ENCODE data around the gene CSTPP1. TPM values are rescaled to one million over a fixed set of nuclear protein-coding genes. Genes with fewer than 3 reads are reported as not detected.

The CSTPP1 gene
- total RNA-seq, 3 donors from 2014 or later = 31.9 to 41.1 (median 32.8) TPM

DNA sequence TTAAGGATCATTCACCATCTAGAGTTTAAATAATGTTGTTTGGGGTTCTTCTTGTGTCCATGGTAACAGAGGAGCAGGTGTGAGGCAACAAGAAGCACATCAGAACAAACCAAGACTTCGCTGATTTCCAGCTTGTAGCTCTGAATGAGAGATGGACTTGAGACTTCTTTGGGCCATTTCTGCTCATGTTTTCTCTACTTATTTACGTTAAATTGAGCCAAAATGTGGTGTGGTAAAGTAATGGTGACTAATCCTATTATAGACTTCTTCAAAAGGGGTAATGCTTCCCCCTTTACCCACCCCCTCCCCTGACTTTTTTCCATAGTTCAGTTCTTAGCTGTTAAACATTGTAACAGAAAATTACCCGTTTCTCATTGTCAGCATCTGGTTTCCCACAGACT is 65.2 kb downstream of the CSTPP1 start:
- no peak overlapping the region for H3K4me3 ChIP-seq
- H3K36me3 ChIP-seq (ENCODE audit: low read depth) = no peaks in the 10 kb centered on the region
- H3K4me1 ChIP-seq (ENCODE audit: low read depth) = no peaks in the 10 kb centered on the region
- DNase-seq (no peak), ATAC-seq (no peak)
- TF ChIP-seq, protein P1, sequence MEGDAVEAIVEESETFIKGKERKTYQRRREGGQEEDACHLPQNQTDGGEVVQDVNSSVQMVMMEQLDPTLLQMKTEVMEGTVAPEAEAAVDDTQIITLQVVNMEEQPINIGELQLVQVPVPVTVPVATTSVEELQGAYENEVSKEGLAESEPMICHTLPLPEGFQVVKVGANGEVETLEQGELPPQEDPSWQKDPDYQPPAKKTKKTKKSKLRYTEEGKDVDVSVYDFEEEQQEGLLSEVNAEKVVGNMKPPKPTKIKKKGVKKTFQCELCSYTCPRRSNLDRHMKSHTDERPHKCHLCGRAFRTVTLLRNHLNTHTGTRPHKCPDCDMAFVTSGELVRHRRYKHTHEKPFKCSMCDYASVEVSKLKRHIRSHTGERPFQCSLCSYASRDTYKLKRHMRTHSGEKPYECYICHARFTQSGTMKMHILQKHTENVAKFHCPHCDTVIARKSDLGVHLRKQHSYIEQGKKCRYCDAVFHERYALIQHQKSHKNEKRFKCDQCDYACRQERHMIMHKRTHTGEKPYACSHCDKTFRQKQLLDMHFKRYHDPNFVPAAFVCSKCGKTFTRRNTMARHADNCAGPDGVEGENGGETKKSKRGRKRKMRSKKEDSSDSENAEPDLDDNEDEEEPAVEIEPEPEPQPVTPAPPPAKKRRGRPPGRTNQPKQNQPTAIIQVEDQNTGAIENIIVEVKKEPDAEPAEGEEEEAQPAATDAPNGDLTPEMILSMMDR (IDR thresholded peaks at IDR 0.05) = no peak
- intact Hi-C loops (cut with DNase I, micrococcal nuclease) = no loop called here
- H3K9me3 ChIP-seq = no peaks in the 10 kb centered on the region

DNA sequence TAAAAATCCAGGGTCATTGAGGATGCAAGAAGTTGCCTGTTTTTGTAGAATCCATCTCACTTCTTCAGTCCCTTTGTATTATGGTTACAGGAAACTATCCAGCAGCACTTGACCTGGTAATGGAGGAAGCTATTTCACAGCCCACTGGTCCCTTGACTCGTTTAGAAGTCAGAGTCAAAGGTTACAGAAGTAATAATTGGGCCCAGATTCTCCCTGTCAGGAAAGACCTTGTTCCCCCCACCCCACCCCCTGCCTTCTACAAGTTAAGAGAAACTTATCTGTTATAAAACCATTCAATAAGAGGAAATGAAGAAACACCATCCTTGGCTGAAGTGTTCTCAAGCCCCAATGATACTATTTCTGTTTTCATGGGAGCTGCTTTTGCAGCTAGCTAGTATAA is 65.8 kb downstream of the CSTPP1 start:
- TF ChIP-seq, protein P1 (IDR thresholded peaks at IDR 0.05) = no peak
- intact Hi-C loops (cut with DNase I, micrococcal nuclease) = no loop called here
- no peak overlapping the region for H3K4me3 ChIP-seq
- no peaks in the 10 kb centered on the region for H3K4me1 ChIP-seq (ENCODE audit: low read depth)
- ATAC-seq (no peak), DNase-seq (no peak)
- no peaks in the 10 kb centered on the region for H3K9me3 ChIP-seq
- no peaks in the 10 kb centered on the region for H3K36me3 ChIP-seq (ENCODE audit: low read depth)

DNA sequence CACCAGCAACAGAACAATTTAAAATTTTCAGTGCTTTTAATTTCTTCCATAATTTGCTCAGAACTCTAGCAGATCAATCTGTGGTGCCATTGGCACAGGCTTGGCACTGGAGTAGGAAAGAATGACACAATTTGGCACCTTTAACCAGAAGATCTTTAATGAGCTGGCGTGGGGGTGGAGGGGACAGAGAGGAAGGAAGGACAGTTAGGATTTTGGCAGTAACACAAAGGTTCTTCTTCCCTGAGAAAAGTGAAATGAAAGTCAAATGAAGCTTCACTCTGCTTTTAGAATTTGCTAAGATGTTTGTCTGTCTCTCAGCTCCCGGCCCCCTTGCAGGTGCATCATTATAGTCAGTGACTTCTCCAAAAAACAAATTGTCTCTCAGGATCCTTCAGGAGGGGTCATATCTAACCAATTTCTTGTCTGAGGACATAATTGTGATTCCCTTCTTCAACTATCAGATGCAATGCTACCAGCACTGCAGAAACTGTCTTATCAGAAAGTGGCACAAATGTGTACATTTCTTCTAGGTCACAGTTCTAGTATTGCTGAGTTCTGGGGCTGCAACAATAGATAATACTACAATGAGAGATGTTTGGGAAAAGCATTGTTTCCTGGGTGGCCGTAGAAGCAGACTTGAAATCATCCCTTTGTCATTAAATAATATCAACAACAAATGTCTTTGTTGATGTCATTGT is 66.8 kb downstream of the CSTPP1 start:
- ATAC-seq (no peak), DNase-seq (no peak)
- Histone ChIP-seq H3K4me3 (no peak overlapping the region), H3K4me1 (ENCODE audit: low read depth) (no peaks in the 10 kb centered on the region), H3K36me3 (ENCODE audit: low read depth) (no peaks in the 10 kb centered on the region), H3K9me3 (no peaks in the 10 kb centered on the region)
- intact Hi-C loops (cut with DNase I, micrococcal nuclease) = no loop called here
- TF ChIP-seq, protein P1 (IDR thresholded peaks at IDR 0.05) = no peak

- DNase-seq (peak; percentile 47 to 67 (median 52)), ATAC-seq (peak; percentile 98)
- Histone ChIP-seq H3K9me3 (no peaks in the 10 kb centered on the region), H3K4me3 (no peak overlapping the region), H3K4me1 (ENCODE audit: low read depth) (no peaks in the 10 kb centered on the region), H3K36me3 (ENCODE audit: low read depth) (no peaks in the 10 kb centered on the region)
- intact Hi-C loops (cut with DNase I, micrococcal nuclease) = no loop called here
- TF ChIP-seq, protein P1 (IDR thresholded peaks at IDR 0.05) = no peak
Measured at GRCh38 chr11:47004595-47005033, 68.1 kb downstream of the CSTPP1 start.

DNA sequence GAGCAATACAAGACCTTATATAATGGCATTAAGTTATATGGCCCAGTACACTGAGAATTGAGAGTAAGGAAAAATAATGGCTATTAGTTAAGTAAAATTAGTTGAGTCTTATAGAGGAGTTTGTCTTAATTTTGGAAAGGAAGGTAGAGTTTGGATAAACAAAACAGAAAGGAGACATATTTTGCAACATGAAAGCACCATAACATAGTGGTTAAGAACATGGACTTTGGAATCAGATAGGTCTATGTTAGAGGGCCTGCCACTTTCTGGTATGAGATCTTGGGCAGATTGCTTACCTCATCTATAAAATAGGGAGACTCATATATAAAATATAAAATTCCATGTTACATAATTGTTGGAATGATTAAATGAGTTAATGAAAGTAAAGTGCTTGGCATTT is 68.9 kb downstream of the CSTPP1 start:
- H3K4me1 ChIP-seq (ENCODE audit: low read depth) = no peaks in the 10 kb centered on the region

More for the DNA sequence above, 68.9 kb downstream of the CSTPP1 start:
- Histone ChIP-seq H3K4me3 (no peak overlapping the region), H3K9me3 (no peaks in the 10 kb centered on the region), H3K36me3 (ENCODE audit: low read depth) (no peaks in the 10 kb centered on the region)
- ATAC-seq (peak; percentile 64), DNase-seq (no peak)
- intact Hi-C loops (cut with DNase I, micrococcal nuclease) = no loop called here
- TF ChIP-seq, protein P1 (IDR thresholded peaks at IDR 0.05) = no peak
